Fibroblast of villous mesenchyme (primary cell): ENCODE measurements around the gene PPP6R2. TPM values are rescaled to one million over a fixed set of nuclear protein-coding genes. Genes with fewer than 3 reads are reported as not detected.
"Not testable (repeated sequence)": the region's sequence is repeated elsewhere in the genome, so short reads cannot be mapped to it uniquely, and the experiment has no call there.

Experiments used
- DNase-seq: peaks from one replicate; pipeline ENCODE4 v3.0.0-alpha.2; 2010; ENCODE audit warnings: low read depth
- H3K4me3 ChIP-seq: 2 replicates; pipeline ENCODE4 v1.5.1; 2011; ENCODE audit warnings: low read depth, mild to moderate bottlenecking, low read length
- total RNA-seq: library from RNA; depleted of rRNA; stranded (reverse); fragments of >200 nt; gene quantifications from 2 replicates; pipeline ENCODE4 v1.2.3, GENCODE V29; 2012
- TF ChIP-seq, protein P1 (sequence below): IDR thresholded peaks from 2 replicates; pipeline ENCODE4 v1.5.1; 2012; ENCODE audit warnings: low read depth, mild to moderate bottlenecking, low read length; ENCODE audit not compliant: insufficient read depth

The PPP6R2 gene
- total RNA-seq, 1 donor = 54.0 TPM

DNA sequence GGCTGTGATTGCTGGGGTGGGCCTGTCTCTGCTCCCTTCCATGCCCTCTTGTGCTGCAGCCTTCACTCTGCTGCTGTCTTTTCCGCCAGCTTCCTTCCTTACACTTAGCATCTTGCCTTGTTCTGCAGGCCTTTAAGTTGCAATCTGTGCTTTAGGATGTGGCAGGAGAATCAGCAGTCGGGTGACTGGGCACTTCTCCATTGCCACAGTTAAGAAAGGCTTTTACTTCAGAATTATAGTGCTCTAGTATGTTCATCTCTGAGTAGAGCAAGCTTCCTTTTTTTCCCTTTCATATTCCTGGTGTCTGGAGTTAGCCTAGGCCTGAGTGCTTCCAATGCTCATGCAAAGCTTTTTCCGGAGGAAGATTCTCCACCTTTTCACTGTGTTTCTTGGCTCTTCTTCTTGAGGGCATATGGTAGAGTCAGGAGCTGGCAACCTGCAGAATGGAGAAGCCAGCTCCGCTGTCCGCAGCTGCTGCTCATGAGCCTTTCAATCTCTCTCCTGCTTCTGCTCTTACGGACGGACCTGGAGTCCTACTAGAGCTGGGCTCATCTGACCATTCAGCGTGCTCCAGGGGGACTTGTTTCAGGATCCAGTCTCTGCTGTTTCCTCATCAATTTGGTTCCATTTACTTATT, 20.2 kb downstream of the PPP6R2 start:
- no peak for DNase-seq
- TF ChIP-seq, protein P1, sequence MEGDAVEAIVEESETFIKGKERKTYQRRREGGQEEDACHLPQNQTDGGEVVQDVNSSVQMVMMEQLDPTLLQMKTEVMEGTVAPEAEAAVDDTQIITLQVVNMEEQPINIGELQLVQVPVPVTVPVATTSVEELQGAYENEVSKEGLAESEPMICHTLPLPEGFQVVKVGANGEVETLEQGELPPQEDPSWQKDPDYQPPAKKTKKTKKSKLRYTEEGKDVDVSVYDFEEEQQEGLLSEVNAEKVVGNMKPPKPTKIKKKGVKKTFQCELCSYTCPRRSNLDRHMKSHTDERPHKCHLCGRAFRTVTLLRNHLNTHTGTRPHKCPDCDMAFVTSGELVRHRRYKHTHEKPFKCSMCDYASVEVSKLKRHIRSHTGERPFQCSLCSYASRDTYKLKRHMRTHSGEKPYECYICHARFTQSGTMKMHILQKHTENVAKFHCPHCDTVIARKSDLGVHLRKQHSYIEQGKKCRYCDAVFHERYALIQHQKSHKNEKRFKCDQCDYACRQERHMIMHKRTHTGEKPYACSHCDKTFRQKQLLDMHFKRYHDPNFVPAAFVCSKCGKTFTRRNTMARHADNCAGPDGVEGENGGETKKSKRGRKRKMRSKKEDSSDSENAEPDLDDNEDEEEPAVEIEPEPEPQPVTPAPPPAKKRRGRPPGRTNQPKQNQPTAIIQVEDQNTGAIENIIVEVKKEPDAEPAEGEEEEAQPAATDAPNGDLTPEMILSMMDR = no peak
- no peak overlapping the region for H3K4me3 ChIP-seq

DNA sequence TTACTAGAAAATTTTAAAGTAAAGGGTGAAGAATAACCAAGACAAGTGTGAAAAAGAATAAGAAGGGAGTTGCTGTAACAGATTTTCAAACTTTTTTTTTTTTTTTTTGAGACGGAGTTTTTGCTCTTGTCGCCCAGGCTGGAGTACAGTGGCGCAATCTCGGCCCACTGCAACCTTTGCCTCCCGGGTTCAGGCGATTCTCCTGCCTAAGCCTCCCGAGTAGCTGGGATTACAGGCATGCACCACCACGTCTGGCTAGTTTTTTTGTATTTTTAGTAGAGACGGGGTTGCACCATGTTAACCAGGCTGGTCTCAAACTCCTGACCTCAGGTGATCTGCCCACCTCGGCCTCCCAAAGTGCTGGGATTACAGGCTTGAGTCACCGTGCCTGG, 20.7 kb downstream of the PPP6R2 start:
- DNase-seq, H3K4me3 ChIP-seq: not testable (repeated sequence)

DNA sequence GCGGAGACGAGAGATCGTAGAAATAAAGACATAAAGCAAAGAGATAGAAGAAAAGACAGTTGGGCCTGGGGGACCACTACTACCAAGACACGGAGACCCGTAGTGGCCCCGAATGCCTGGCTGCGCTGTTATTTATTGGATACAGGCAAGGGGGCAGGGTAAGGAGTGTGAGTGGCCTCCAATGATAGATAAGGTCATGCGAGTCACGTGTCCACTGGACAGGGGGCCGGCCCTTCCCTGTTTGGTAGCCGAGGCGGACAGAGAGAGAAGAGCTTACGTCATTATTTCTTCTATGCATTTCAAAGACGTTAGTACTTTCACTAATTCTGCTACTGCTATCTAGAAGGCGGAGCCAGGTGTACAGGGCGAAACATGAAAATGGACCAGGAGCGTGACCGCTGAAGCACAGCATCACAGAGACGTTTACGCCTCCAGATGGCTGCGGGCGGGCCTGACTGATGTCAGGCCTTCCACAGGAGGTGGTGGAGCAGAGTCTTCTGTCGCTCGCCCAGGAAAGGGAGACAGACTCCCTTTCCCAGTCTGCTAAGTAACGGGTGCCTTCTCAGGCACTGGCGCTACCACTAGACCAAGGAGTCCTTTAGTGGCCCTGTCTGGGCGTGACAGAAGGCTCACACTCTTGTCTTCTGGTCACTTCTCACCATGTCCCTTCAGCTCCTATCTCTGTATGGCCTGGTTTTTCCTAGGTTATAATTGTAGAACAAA, 24.8 kb downstream of the PPP6R2 start:
- no peak for DNase-seq
- no peak overlapping the region for H3K4me3 ChIP-seq
- TF ChIP-seq, protein P1 = no peak

DNA sequence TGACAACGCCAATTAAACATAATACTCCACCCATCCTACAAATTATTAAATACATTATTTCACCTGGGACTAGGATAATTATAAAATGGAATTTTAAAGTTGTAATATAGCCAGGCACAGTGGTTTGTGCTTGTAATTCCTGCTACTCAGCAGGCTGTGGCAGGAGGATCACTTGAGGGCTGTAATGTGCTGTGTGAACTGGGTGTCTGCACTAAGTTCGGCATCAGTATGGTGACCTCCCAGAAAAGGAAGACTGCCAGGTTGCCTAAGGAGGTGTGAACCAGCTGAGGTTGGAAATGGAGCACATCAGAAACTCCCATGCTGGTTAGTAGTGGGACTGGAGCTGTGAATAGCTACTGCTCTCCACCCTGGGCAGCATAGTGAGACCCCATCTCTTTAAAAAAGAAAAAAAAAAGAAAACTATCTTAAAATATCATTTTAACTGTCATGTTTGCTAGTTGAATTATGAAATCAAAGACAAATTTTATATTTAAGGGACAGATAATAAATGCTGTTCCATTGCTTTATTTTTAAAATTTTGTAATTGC, 28.0 kb downstream of the PPP6R2 start:
- DNase-seq = no peak
- H3K4me3 ChIP-seq = no peak overlapping the region
- TF ChIP-seq, protein P1 = no peak

DNA sequence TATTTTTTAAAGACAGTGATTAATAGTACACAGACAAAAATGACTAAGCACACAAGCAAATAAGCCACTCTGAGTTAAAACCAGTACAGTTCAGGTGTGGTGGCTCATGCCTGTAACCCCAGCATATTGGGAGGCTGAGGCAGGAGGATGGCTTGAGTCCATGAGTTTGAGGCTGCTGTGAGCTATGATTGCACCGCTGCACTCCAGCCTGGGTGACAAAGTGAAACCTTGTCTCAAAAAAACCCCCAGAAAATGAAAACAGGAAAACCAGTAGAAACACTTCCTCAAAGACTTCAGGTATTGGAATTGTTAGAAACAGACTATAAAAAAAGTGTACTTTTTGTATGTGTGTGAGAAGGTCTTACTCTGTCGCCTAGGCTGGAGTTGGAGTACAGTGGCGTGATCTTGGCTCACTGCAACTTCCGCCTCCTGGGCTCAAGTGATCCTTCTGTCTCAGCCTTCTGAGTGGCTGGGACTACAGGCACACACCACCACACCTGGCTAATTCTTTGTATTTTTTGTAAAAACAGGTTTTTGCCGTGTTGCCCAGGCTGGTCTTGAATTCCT, 33.0 kb downstream of the PPP6R2 start:
- H3K4me3 ChIP-seq = no peak overlapping the region

DNA sequence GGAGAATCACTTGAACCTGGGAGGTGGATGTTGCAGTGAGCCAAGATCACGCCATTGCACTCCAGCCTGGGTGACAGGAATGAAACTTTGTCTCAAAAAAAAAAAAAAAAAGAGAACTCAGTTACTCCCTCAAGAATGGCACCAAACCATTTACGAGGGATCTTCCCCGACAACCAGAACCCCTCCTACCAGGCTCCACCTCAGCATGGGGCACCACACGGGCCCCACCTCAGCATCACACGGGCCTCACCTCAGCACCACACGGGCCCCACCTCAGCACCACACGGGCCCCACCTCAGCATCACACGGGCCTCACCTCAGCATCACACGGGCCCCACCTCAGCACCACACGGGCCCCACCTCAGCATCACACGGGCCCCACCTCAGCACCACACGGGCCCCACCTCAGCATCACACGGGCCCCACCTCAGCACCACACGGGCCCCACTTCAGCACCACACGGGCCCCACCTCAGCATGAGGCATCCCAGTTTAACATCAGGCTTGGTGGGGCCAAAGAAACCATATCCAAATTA, 38.0 kb downstream of the PPP6R2 start:
- H3K4me3 ChIP-seq, DNase-seq: not testable (repeated sequence)

More for the DNA sequence above, 33.0 kb downstream of the PPP6R2 start:
- no peak for DNase-seq
- TF ChIP-seq, protein P1 = no peak

DNA sequence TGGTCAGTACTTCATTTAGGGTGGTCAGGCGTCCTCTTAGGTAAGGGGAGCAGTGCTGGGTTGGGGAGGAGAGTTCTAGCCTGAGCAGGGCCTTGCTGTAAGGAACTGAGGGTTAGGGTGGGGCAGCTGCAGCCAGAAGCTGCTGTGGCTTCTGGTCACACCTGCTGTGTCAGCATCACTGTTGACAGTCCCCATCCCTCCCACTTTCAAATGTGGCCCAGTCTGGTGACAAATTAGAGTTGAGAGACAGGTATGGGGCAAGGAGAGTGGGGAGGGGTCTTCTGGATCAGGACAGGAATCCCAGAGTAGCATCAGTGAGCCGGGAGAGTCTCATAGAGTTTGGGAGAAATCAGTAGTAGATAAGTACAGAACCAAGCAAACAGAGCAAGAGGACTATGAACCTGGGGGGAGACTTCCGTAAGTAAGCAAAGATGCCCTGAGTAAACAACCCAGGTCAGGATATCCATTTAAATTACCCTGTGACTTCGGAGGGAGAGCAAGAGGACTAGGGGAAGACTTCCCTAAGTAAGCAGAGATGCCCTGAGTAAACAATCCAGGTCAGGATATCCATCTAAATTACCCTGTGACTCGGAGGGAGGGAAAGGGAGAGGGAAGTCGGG, 53.7 kb downstream of the PPP6R2 start:
- TF ChIP-seq, protein P1 = no peak
- DNase-seq = no peak
- H3K4me3 ChIP-seq = no peak overlapping the region

DNA sequence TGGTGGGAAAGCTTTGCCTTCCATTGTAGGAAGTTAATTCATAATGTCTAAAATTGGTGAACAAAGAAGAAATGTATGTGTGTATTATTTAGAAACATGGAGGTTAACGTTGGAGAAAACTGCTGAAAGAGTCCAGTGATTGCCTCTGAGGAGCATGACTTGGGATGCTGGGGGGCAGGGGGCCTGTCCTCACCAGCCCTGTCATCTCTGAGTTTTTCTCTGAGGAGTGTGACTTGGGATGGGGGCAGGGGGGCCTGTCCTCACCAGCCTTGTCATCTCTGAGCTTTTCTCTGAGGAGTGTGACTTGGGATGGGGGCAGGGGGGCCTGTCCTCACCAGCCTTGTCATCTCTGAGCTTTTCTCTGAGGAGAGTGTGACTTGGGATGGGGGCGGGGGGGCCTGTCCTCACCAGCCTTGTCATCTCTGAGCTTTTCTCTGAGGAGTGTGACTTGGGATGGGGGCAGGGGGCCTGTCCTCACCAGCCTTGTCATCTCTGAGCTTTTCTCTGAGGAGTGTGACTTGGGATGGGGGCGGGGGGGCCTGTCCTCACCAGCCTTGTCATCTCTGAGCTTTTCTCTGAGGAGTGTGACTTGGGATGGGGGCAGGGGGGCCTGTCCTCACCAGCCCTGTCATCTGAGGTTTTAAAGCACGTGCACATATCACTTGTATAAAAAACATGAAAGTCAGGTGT, 54.4 kb downstream of the PPP6R2 start:
- not testable (repeated sequence) for H3K4me3 ChIP-seq, DNase-seq
